ENCODE data around the gene EPHB2. TPM values are rescaled to one million over a fixed set of nuclear protein-coding genes. Genes with fewer than 3 reads are reported as not detected.

EPHB2 gene
- total and polyA plus RNA-seq, 7 donors: 1.2 to 38.6 (median 3.0) TPM

DNA sequence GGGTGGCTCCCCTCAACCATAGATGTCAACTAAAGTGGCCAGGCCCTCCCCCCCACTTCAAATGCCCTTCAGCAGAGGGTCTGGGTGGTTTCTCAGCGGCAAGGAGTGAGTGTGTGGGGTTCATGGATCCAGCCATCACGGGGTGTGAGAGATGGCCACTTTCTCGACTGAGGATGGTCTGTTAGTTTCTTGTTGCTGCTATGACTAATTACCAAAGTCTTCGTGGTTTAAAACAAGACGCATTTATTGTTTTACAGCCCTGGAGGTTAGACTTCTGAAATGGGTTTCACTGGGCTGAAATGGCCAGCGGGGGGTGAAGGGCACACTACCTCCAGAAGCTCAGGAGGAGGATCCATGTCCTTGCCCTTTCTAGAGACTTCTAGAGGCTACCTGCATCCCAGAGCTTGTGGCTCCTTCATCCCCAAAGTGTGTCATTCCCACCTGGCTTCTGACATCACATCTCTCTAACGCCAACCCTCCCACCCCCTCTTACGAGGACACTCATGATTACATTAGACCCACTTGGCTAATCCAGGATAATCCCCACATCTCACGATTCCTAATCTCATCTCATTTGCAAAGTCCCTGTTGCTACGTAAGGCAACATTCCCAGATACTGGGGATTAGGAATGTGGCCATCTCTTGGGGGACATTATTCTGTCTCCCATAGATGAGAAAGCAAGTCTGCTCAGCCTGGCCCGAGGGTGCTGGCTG is 53.0 kb downstream of the EPHB2 start:
- no peaks in the 10 kb centered on the region for H3K27me3 ChIP-seq

DNA sequence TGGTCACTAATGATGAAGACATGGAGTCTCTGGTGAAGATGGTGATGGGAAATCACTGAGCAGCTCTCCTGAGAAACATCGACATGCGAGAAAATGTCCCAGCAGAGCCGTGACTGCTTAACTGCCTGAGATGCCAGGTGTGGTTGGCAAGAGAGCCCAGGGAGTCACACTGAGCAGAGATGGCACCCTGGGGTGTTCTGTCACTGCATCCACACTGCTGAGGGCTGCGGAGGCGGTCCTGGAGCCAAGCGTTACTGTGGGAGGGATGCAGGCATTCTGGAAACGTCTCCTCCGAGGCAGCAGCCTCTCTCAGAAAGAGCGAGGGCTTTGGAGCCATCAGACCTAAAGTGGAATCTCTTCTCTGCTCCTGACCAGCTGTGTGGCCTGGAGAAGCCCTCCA is 57.2 kb downstream of the EPHB2 start:
- H3K27me3 ChIP-seq: no peaks in the 10 kb centered on the region
- no peaks in the 10 kb centered on the region for H3K4me1 ChIP-seq
- no peaks in the 10 kb centered on the region for H3K9me3 ChIP-seq
- no peak overlapping the region for H3K4me3 ChIP-seq
- WGBS, 2 donors: 82 to 93% methylated on average over 9 of the region's 9 CpGs
- TF ChIP-seq POLR2AphosphoS5 (IDR thresholded peaks at IDR 0.05) (no peak), POLR2A (IDR thresholded peaks at IDR 0.05) (no peak), EP300 (IDR thresholded peaks at IDR 0.05) (no peak)
- TF ChIP-seq, protein P1, sequence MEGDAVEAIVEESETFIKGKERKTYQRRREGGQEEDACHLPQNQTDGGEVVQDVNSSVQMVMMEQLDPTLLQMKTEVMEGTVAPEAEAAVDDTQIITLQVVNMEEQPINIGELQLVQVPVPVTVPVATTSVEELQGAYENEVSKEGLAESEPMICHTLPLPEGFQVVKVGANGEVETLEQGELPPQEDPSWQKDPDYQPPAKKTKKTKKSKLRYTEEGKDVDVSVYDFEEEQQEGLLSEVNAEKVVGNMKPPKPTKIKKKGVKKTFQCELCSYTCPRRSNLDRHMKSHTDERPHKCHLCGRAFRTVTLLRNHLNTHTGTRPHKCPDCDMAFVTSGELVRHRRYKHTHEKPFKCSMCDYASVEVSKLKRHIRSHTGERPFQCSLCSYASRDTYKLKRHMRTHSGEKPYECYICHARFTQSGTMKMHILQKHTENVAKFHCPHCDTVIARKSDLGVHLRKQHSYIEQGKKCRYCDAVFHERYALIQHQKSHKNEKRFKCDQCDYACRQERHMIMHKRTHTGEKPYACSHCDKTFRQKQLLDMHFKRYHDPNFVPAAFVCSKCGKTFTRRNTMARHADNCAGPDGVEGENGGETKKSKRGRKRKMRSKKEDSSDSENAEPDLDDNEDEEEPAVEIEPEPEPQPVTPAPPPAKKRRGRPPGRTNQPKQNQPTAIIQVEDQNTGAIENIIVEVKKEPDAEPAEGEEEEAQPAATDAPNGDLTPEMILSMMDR (IDR thresholded peaks at IDR 0.05): no peak
- intact Hi-C loops (cut with DNase I): no loop called here
- no peak overlapping the region for H3K27ac ChIP-seq
- H3K36me3 ChIP-seq: no peaks in the 10 kb centered on the region
- no peak for DNase-seq

More for the DNA sequence above, 53.0 kb downstream of the EPHB2 start:
- TF ChIP-seq, protein P1 (IDR thresholded peaks at IDR 0.05): no peak
- TF ChIP-seq POLR2AphosphoS5 (IDR thresholded peaks at IDR 0.05) (no peak), EP300 (IDR thresholded peaks at IDR 0.05) (no peak), POLR2A (IDR thresholded peaks at IDR 0.05) (no peak)
- H3K9me3 ChIP-seq: no peaks in the 10 kb centered on the region
- no peak overlapping the region for H3K27ac ChIP-seq
- intact Hi-C loops (cut with DNase I): no loop called here
- no peak for DNase-seq
- H3K4me3 ChIP-seq: no peak overlapping the region
- no peaks in the 10 kb centered on the region for H3K36me3 ChIP-seq
- H3K4me1 ChIP-seq: no peaks in the 10 kb centered on the region
- 45 to 66% methylated on average over 11 of the region's 11 CpGs for WGBS, 2 donors

DNA sequence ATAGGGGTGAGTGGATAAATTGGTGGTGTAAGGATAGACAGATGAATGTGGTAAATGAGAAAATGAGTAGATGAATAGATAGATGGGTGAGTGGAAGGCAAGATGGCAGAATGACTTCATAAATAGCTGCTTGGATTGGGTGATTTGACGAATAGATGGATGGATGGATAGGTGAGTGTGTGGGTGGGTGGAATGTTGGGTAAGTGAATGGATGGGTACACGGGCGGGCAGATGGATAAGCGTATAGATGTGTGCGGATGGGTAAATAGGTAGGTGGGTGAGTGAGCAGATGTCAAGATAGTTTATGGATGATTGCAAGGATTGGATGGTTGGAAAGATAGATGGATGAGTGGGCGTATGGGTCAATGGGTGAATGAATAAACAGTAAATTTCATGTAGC is 59.3 kb downstream of the EPHB2 start:
- no peak overlapping the region for H3K4me3 ChIP-seq

DNA sequence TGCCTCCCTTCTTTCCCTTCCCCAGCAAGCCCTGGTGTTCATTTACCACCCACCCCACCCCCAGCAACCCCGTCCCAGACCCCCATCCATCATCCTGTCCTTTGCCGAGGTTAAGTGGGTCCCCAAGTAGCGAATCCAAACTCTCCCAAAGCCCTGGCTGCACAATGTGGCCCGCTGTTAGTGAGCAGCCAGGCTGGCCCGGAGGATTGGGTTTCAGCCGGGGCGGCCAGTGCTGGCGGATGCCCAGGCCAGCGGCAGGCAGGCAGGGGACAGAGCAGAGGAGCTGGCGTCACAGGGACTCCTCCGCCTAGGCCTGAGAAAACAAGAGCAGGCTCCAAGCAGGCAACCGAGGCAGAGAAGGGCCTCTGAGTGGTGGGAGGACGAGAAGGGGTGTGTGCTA is 61.4 kb downstream of the EPHB2 start:
- DNase-seq: no peak
- H3K27me3 ChIP-seq: no peaks in the 10 kb centered on the region
- H3K4me3 ChIP-seq: no peak overlapping the region
- H3K9me3 ChIP-seq: no peaks in the 10 kb centered on the region
- H3K36me3 ChIP-seq: no peaks in the 10 kb centered on the region
- peaks cover 0 to 27% (median 21%) of the 10 kb centered on the region in 4 donors for H3K4me1 ChIP-seq
- no peak overlapping the region for H3K27ac ChIP-seq
- TF ChIP-seq POLR2AphosphoS5 (IDR thresholded peaks at IDR 0.05) (no peak), POLR2A (IDR thresholded peaks at IDR 0.05) (no peak), EP300 (IDR thresholded peaks at IDR 0.05) (no peak)
- TF ChIP-seq, protein P1 (IDR thresholded peaks at IDR 0.05): no peak
- intact Hi-C loops (cut with DNase I): no loop called here
- WGBS, 2 donors: 79 to 84% methylated on average over 13 of the region's 13 CpGs

More for the DNA sequence above, 59.3 kb downstream of the EPHB2 start:
- Histone ChIP-seq H3K4me1 (peaks cover 0 to 16% (median 15%) of the 10 kb centered on the region in 4 donors), H3K36me3 (no peaks in the 10 kb centered on the region), H3K27ac (no peak overlapping the region), H3K27me3 (no peaks in the 10 kb centered on the region), H3K9me3 (no peaks in the 10 kb centered on the region)
- DNase-seq: no peak
- no peak for TF ChIP-seq POLR2A (IDR thresholded peaks at IDR 0.05)
- TF ChIP-seq EP300 (IDR thresholded peaks at IDR 0.05): no peak
- TF ChIP-seq POLR2AphosphoS5 (IDR thresholded peaks at IDR 0.05): no peak
- TF ChIP-seq, protein P1 (IDR thresholded peaks at IDR 0.05): no peak
- 92 to 94% methylated on average over 6 of the region's 6 CpGs for WGBS, 2 donors
- intact Hi-C loops (cut with DNase I): no loop called here

All from sigmoid colon (tissue), 7 donors.